Heart left ventricle (tissue), 16 donors: ENCODE measurements around the gene BTBD16. TPM values are rescaled to one million over a fixed set of nuclear protein-coding genes. Genes with fewer than 3 reads are reported as not detected.

Source experiments
- ATAC-seq, 4 donors: fragments of 200-7000 bp; cut with Tn5 transposase; one replicate each; pipeline ENCODE4 v1.9.1; 2020 to 2022; ENCODE audit warnings: moderate library complexity in 4 of 4, mild to moderate bottlenecking in 3 of 4, moderate number of reproducible peaks in 1 of 4
- DNase-seq, 5 donors: peaks; one replicate each; pipeline ENCODE4 v3.0.0-alpha.2; 2020
- H3K27ac ChIP-seq, 12 donors: fragments of 200-600 bp; sonication (generic) in 4 of 12; one replicate each; pipeline versions ENCODE4 v1.5.0 to v1.8.0; 2016 to 2022; ENCODE audit warnings: mild to moderate bottlenecking in 2 of 12
- H3K27me3 ChIP-seq, 9 donors: fragments of 200-600 bp; sonication (generic) in 2 of 9; one replicate each; pipeline versions ENCODE4 v1.5.1 to v1.8.0; 2016 to 2022; ENCODE audit warnings: mild to moderate bottlenecking in 3 of 9
- H3K36me3 ChIP-seq, 9 donors: fragments of 200-600 bp; sonication (generic) in 2 of 9; one replicate each; pipeline versions ENCODE4 v1.5.0 to v1.8.0; 2018 to 2022; ENCODE audit warnings: mild to moderate bottlenecking in 2 of 9
- H3K4me1 ChIP-seq, 12 donors: fragments of 200-600 bp; sonication (generic) in 4 of 12; one replicate each; pipeline versions ENCODE4 v1.5.0 to v1.8.0; 2016 to 2022; ENCODE audit warnings: mild to moderate bottlenecking in 3 of 12
- H3K4me3 ChIP-seq, 12 donors: fragments of 200-600 bp; sonication (generic) in 4 of 12; one replicate each; pipeline versions ENCODE4 v1.5.0 to v1.8.0; 2017 to 2022; ENCODE audit warnings: mild to moderate bottlenecking in 9 of 12, moderate library complexity in 4 of 12
- H3K9me3 ChIP-seq, 12 donors: fragments of 200-600 bp; sonication (generic) in 4 of 12; one replicate each; pipeline versions ENCODE4 v1.5.0 to v1.8.0; 2016 to 2022; ENCODE audit warnings: mild to moderate bottlenecking in 1 of 12
- CTCF ChIP-seq, 12 donors: fragments of 200-600 bp; sonication (generic) in 4 of 12; IDR thresholded peaks; one replicate each; pipeline versions ENCODE4 v1.5.0 to v1.8.0; 2018 to 2022; ENCODE audit warnings: antibody characterized with exemption in 12 of 12, mild to moderate bottlenecking in 5 of 12
- POLR2A ChIP-seq, 2 donors: fragments of 450-650 bp; IDR thresholded peaks; one replicate each; pipeline ENCODE4 v1.6.1; 2017; ENCODE audit warnings: antibody characterized with exemption in 2 of 2, mild to moderate bottlenecking in 2 of 2, moderate library complexity in 2 of 2
- WGBS, 4 donors: extraction: QIAGEN DNeasy Blood & Tissue Kit in 2 of 4; methylation state at CpG; one replicate each; pipeline versions ENCODE4 v1.1.5 to v1.1.7; 2013 to 2018; 5-methylcytosine and 5-hydroxymethylcytosine counted together
- intact Hi-C, 10 donors: fragments of 100-400 bp; cut with DNase I; formaldehyde crosslinking; loops; one replicate each; pipeline versions ENCODE4 v1.11.1 to v1.14.2; 2022
- polyA plus RNA-seq, 2 donors: library from polyadenylated mRNA; stranded (reverse); fragments of 200-250 nt; gene quantifications; one replicate each; pipeline ENCODE4 v1.2.3, GENCODE V29; 2013
- total RNA-seq, 9 donors: library from RNA; depleted of rRNA in 2 of 9; stranded (reverse); fragments of >200 nt in 2 of 9; fragmentation: NEBNext Ultra II Directional in 3 of 9; extraction: Animal tissue kit (Norgen Biotek cat#: 25700) in 3 of 9; gene quantifications; one replicate each; pipeline versions ENCODE4 v1.1.0 to v1.2.4, GENCODE V29; 2016 to 2023
- donor health status: ischemic (EF 13 %, LVEDD 7.1; RV severe dilation, severe dysfunction).
- donor health status: healthy with polysubstance abuse.
- donor health status: DM: no; HTN: yes; CAD: no.
- donor health status: DM: no; HTN: no; CAD: no.
- donor health status: ischemic (EF 25% LVEDD 6.9; RV normal size, moderate dysfunction).
- donor health status: ischemic (EF 25% LVEDD 5.7; RV mildly dilated, moderate dysfunction).
- donor health status: healthy.
- donor health status: DM: yes; HTN: yes; CAD: no.
- donor health status: ischemic (EF 35%, LVEDD 5.7; RV mildly dilated, moderate dysfunction).
- donor health status: nonischemic (EF 11% LVEDD 7.7; RV severe dilation, severe dysfunction).
- donor health status: DM: yes; HTN: yes; CAD: no.
- donor health status: PGD.
- donor health status: ischemic (EF 29% LVEDD 5.4; RV normal size, mild dysfunction).
- donor health status: nonischemic (EF 23%, LVEDD 6.1; RV moderate dilation, normal function).

BTBD16 gene
- total and polyA plus RNA-seq, 11 donors, result 0.23 to 0.25 TPM; not detected in 9

DNA sequence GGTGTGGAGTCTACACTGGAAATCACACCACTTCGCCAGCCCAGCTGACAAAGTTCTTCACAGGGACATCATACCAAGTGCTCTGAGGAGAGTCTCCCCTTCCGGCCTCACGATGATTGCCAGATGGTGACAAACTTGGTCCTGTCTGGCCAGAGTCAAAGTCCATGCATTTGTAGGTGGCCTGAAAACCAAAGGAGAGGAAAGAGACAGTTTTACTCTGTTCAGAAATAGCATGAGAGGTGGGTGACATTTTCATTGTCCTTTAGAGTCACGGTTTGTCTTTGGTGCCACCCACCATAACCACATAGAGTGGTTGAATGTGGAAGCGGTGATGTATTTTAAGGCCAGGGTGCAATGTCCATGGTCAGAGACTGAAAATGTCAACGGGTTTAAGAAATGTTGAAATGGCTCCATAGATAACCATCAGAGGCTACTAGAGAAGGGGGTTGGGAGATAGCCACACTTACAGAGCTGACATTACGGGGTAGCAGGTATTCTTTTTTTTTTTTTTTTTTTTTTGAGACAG lies 33.0 kb downstream of the BTBD16 start:
- TF ChIP-seq CTCF (IDR thresholded peaks at IDR 0.05), result no peak
- no peak for TF ChIP-seq POLR2A (IDR thresholded peaks at IDR 0.05)
- 94 to 96% (median 95%) methylated on average over 6 to 7 of the region's 7 CpGs for WGBS, 4 donors
- DNase-seq (no peak), ATAC-seq (no peak)
- Histone ChIP-seq H3K4me3 (no peak overlapping the region), H3K4me1 (peaks cover 0 to 26% (median 21%) of the 10 kb centered on the region in 12 donors), H3K27me3 (no peaks in the 10 kb centered on the region), H3K9me3 (peaks cover 0 to 10% (median 0%) of the 10 kb centered on the region in 12 donors), H3K27ac (no peak overlapping the region), H3K36me3 (no peaks in the 10 kb centered on the region)
- intact Hi-C loops, result loop anchor here in 3 of 10 donors (5.0 kb wide), 2 partner anchors 33 to 38 kb away; no protein-coding TSS in a partner anchor

- Histone ChIP-seq H3K27me3 (no peaks in the 10 kb centered on the region), H3K9me3 (peaks cover 0 to 10% (median 0%) of the 10 kb centered on the region in 12 donors), H3K4me1 (peaks cover 0 to 37% (median 22%) of the 10 kb centered on the region in 12 donors), H3K4me3 (no peak overlapping the region), H3K36me3 (no peaks in the 10 kb centered on the region), H3K27ac (peak overlapping the region in 1 of 12 donors; percentile 89)
- intact Hi-C loops, result loop anchor here in 2 of 10 donors (5.0 kb wide), 1 partner anchor 36 kb away; no protein-coding TSS in a partner anchor
- TF ChIP-seq POLR2A (IDR thresholded peaks at IDR 0.05), result no peak
- TF ChIP-seq CTCF (IDR thresholded peaks at IDR 0.05), result no peak
- no peak for ATAC-seq
- DNase-seq, result no peak
- 96 to 99% (median 98%) methylated on average over 5 of the region's 5 CpGs for WGBS, 4 donors
Measured at GRCh38 chr10:122306282-122306681, 35.2 kb downstream of the BTBD16 start.

DNA sequence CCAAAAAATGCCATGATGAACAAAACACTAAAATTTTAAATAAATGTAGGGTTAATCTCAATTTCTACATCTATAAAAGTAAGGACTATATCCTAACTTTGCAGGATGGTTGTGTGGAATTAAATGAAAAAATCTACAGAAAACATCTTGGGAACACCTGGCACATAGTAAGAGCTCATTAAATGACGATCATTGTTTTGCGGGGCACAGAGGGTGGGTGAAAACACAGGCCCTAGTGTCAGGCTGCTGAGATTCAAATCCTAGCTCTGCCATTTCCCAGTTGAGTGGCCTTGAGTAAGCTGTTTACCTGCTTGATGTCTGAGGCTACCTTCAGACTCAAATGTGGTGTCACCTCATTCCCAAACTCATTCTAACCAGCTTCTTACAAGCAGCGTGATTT lies 35.6 kb downstream of the BTBD16 start:
- Histone ChIP-seq H3K36me3 (no peaks in the 10 kb centered on the region), H3K4me3 (no peak overlapping the region), H3K4me1 (peaks cover 0 to 37% (median 21%) of the 10 kb centered on the region in 12 donors), H3K27ac (peak overlapping the region in 10 of 12 donors; percentile 71 to 91 (median 82)), H3K27me3 (no peaks in the 10 kb centered on the region), H3K9me3 (peaks cover 0 to 10% (median 0%) of the 10 kb centered on the region in 12 donors)
- no peak for TF ChIP-seq POLR2A (IDR thresholded peaks at IDR 0.05)
- no peak for TF ChIP-seq CTCF (IDR thresholded peaks at IDR 0.05)
- ATAC-seq, result no peak
- WGBS, 4 donors, result 63 to 82% (median 80%) methylated on average over 3 of the region's 3 CpGs
- intact Hi-C loops, result loop anchor here in 2 of 10 donors (1.0 to 5.0 kb wide), 2 partner anchors 36 to 68 kb away; partner anchors contain the start of gene PLEKHA1 (in 1 of the 2)
- no peak for DNase-seq

DNA sequence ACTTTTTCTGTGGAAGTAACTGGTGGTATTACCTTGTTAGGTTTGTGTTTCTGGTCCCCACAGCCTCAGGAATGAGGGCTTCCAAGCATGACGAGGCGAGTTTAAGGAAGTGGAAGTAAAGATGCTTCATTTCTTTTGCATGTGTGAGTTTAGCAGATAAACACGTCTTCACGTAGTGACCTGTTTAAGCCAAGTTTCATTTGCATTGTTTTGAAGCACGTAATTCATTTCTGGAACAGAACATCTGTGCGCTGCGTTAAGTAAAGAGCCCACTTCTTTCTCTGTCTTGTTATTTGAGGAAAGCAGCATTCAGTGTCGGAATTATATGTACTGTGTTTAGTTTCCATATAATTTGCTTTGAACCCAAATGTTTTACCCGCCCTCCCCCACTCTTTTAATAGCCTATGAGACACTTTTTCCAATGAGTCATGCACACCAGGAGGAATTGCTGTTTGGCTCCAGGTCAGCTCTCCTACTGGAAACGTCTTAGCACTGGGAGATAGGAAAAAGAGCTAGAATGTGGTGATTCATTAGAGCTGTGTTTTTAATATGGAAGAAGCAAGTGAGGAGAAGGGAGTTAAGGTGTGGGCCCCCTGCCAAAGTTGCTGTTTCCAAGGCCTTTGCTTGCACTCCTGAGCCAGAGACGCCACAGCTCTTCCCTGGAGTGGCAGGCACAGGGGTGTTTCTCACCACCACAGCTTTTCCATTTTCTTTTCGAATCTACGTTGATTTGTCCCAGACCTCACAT lies 36.7 kb downstream of the BTBD16 start:
- ATAC-seq, result peak; percentile 89 to 93 (median 91)
- DNase-seq, result peak; percentile 77 to 88 (median 78)
- intact Hi-C loops, result loop anchor here in 2 of 10 donors (1.0 to 5.0 kb wide), 2 partner anchors 34 to 66 kb away; partner anchors contain the start of gene PLEKHA1 (in 1 of the 2)
- TF ChIP-seq POLR2A (IDR thresholded peaks at IDR 0.05), result no peak
- TF ChIP-seq CTCF (IDR thresholded peaks at IDR 0.05), result no peak
- peaks cover 0 to 37% (median 21%) of the 10 kb centered on the region in 12 donors for H3K4me1 ChIP-seq
- peaks cover 0 to 10% (median 0%) of the 10 kb centered on the region in 12 donors for H3K9me3 ChIP-seq
- 23 to 28% (median 25%) methylated on average over 13 of the region's 13 CpGs for WGBS, 4 donors
- peak overlapping the region in 8 of 12 donors; percentile 2 to 30 (median 14) for H3K4me3 ChIP-seq
- H3K36me3 ChIP-seq, result no peaks in the 10 kb centered on the region
- H3K27ac ChIP-seq, result peak overlapping the region; percentile 71 to 91 (median 82)
- H3K27me3 ChIP-seq, result no peaks in the 10 kb centered on the region
